ENCODE data around the gene DBF4B.

DBF4B gene

GRCh38 chr17:44780161-44780560, 71.7 kb downstream of the DBF4B start:
- CTCF ChIA-PET = interaction anchor here (0.6 to 17.1 kb wide), 27 partner anchors 13 to 369 kb away, joined by 3 to 454 read pairs (median 7); partner anchors contain the start of genes ACBD4, ADAM11 and HIGD1B
- POLR2A ChIA-PET = no interaction called here
- DNase-seq (ENCODE audit: extremely low spot score) = no peak
- TF ChIP-seq CTCF (IDR thresholded peaks at IDR 0.05; ENCODE audit: control extremely low read depth, extremely low read depth, low read depth, missing control alignments) = no peak

- ChIA-PET CTCF (interaction anchor here (0.7 to 17.1 kb wide), 11 partner anchors 9 to 354 kb away, joined by 3 to 454 read pairs (median 7); partner anchors contain the start of gene ACBD4), POLR2A (no interaction called here)
- TF ChIP-seq CTCF (IDR thresholded peaks at IDR 0.05; ENCODE audit: control extremely low read depth, extremely low read depth, low read depth, missing control alignments) = no peak
- DNase-seq (ENCODE audit: extremely low spot score) = no peak
These were observed 72.5 kb downstream of the DBF4B start for GRCh38 chr17:44780845-44781480.

GRCh38 chr17:44781551-44782325, 73.3 kb downstream of the DBF4B start:
- ChIA-PET CTCF (interaction anchor here (0.7 to 17.1 kb wide), 7 partner anchors 10 to 354 kb away, joined by 3 to 454 read pairs (median 3); partner anchors contain the start of gene ACBD4), POLR2A (no interaction called here)
- TF ChIP-seq CTCF (IDR thresholded peaks at IDR 0.05; ENCODE audit: control extremely low read depth, extremely low read depth, low read depth, missing control alignments) = no peak
- no peak for DNase-seq (ENCODE audit: extremely low spot score)

- ChIA-PET CTCF (interaction anchor here (0.8 to 17.1 kb wide), 6 partner anchors 11 to 353 kb away, joined by 3 to 454 read pairs (median 4); partner anchors contain the start of gene ACBD4), POLR2A (interaction anchor here (0.5 kb wide), 1 partner anchor 366 kb away, joined by 11 read pairs; the partner anchor contains the start of gene HEXIM1)
- TF ChIP-seq CTCF (IDR thresholded peaks at IDR 0.05; ENCODE audit: control extremely low read depth, extremely low read depth, low read depth, missing control alignments) = no peak
These were observed 73.9 kb downstream of the DBF4B start for GRCh38 chr17:44782326-44782850.

GRCh38 chr17:44785921-44786320, 77.5 kb downstream of the DBF4B start:
- no peak for DNase-seq (ENCODE audit: extremely low spot score)
- POLR2A ChIA-PET = interaction anchor here (0.6 kb wide), 2 partner anchors 300 to 362 kb away, joined by 3 to 4 read pairs; partner anchors contain the start of gene HEXIM1
- CTCF ChIA-PET = interaction anchor here (1.0 to 17.1 kb wide), 4 partner anchors 9 to 77 kb away, joined by 3 to 454 read pairs (median 4); no protein-coding TSS in a partner anchor
- no peak for TF ChIP-seq CTCF (IDR thresholded peaks at IDR 0.05; ENCODE audit: control extremely low read depth, extremely low read depth, low read depth, missing control alignments)

More at GRCh38 chr17:44782326-44782850, 73.9 kb downstream of the DBF4B start:
- DNase-seq (ENCODE audit: extremely low spot score) = no peak

- ChIA-PET CTCF (interaction anchor here (1.0 to 17.1 kb wide), 3 partner anchors 8 to 76 kb away, joined by 3 to 454 read pairs (median 3); no protein-coding TSS in a partner anchor), POLR2A (no interaction called here)
These were observed 78.2 kb downstream of the DBF4B start for GRCh38 chr17:44786551-44787081.

More at GRCh38 chr17:44786551-44787081, 78.2 kb downstream of the DBF4B start:
- TF ChIP-seq CTCF (IDR thresholded peaks at IDR 0.05; ENCODE audit: control extremely low read depth, extremely low read depth, low read depth, missing control alignments) = no peak
- DNase-seq (ENCODE audit: extremely low spot score) = no peak
